HPDE6-E6E7 (cell line): ENCODE results near the gene PRSS53.
"Not testable (repeated sequence)": the region's sequence is repeated elsewhere in the genome, so short reads cannot be mapped to it uniquely, and the experiment has no call there.

ENCODE experiments used
- DNase-seq: peaks from one replicate; pipeline ENCODE4 v3.0.0; 2011; ENCODE audit warnings: missing footprints; ENCODE audit errors: extremely low spot score

PRSS53 gene

GRCh38 chr16:31118223-31119155 is 29.7 kb upstream of the PRSS53 start:
- peak; percentile 78 for DNase-seq

GRCh38 chr16:31117384-31118222 is 28.9 kb upstream of the PRSS53 start, which contains the start of gene KAT8:
Gene KAT8 (plus strand): TSS chr16:31117664. CDS start chr16:31117682, 18 bp downstream.
- peak; percentile 91 for DNase-seq

- no peak for DNase-seq
Measured at GRCh38 chr16:31114468-31114867, 25.7 kb upstream of the PRSS53 start.

- no peak for DNase-seq
Measured at GRCh38 chr16:31113121-31114120, 24.7 kb upstream of the PRSS53 start.

GRCh38 chr16:31112711-31113110 is 24.0 kb upstream of the PRSS53 start:
- DNase-seq, result no peak

- no peak for DNase-seq
Measured at GRCh38 chr16:31111881-31112466, 23.2 kb upstream of the PRSS53 start.

- no peak for DNase-seq
Measured at GRCh38 chr16:31110106-31111034, 21.6 kb upstream of the PRSS53 start.

GRCh38 chr16:31109622-31110021 is 20.9 kb upstream of the PRSS53 start:
- DNase-seq, result no peak

- DNase-seq, result no peak
Measured at GRCh38 chr16:31108794-31109558, 20.2 kb upstream of the PRSS53 start.

GRCh38 chr16:31108035-31108793 is 19.5 kb upstream of the PRSS53 start, which contains the start of gene BCKDK:
Gene BCKDK (plus strand): TSS chr16:31108386. CDS start chr16:31109224, 838 bp downstream.
- DNase-seq, result peak; percentile 65

GRCh38 chr16:31107465-31107867 is 18.7 kb upstream of the PRSS53 start:
- DNase-seq, result no peak

GRCh38 chr16:31106509-31107464 is 18.0 kb upstream of the PRSS53 start:
- no peak for DNase-seq

GRCh38 chr16:31105677-31106213 is 17.0 kb upstream of the PRSS53 start:
- no peak for DNase-seq

- DNase-seq, result not testable (repeated sequence)
Measured at GRCh38 chr16:31100876-31101641, 12.3 kb upstream of the PRSS53 start.

GRCh38 chr16:31099860-31100638 is 11.3 kb upstream of the PRSS53 start:
- DNase-seq, result no peak
